K562 (cell line): ENCODE data around the gene U2AF1L4. TPM values are rescaled to one million over a fixed set of nuclear protein-coding genes. Genes with fewer than 3 reads are reported as not detected.

ENCODE experiments used
- ARID2 ChIP-seq: fragments of 450-650 bp; IDR thresholded peaks from 2 replicates; pipeline ENCODE4 v1.6.1; 2017; ENCODE audit warnings: antibody characterized with exemption, mild to moderate bottlenecking
- BRD4 ChIP-seq: fragments of 200-600 bp; sonication (generic); IDR thresholded peaks from 2 replicates; pipeline ENCODE4 v1.6.1; 2017; ENCODE audit warnings: inconsistent platforms
- CREBBP ChIP-seq: IDR thresholded peaks from one replicate; pipeline ENCODE4 v1.6.1; 2012; ENCODE audit warnings: low read depth, mild to moderate bottlenecking, control low read depth, inconsistent platforms, low read length
- DNMT1 ChIP-seq: fragments of 450-650 bp; IDR thresholded peaks from 2 replicates; pipeline ENCODE4 v1.6.1; 2016; ENCODE audit warnings: antibody characterized with exemption, mild to moderate bottlenecking
- KDM5B ChIP-seq: fragments of 200-600 bp; sonication (generic); IDR thresholded peaks from 2 replicates; pipeline ENCODE4 v1.6.1; 2012; ENCODE audit warnings: low read depth, mild to moderate bottlenecking, moderate library complexity, low read length, control low read depth, inconsistent platforms; ENCODE audit not compliant: insufficient replicate concordance
- MAFF ChIP-seq: IDR thresholded peaks from 2 replicates; pipeline ENCODE4 v1.6.1; 2012; ENCODE audit warnings: low read length, improper control_type of control experiment
- NFIX ChIP-seq: fragments of 250-450 bp; sonication (Bioruptor Pico); IDR thresholded peaks from 2 replicates; pipeline ENCODE4 v1.4.0; 2020; ENCODE audit warnings: low read depth, mild to moderate bottlenecking, moderate library complexity
- POLR2G ChIP-seq: fragments of 200-400 bp; formaldehyde crosslinking; IDR thresholded peaks from 2 replicates; pipeline ENCODE4 v1.6.1; 2017; ENCODE audit warnings: low read depth, mild to moderate bottlenecking, antibody characterized with exemption, low read length, moderate library complexity
- polyA plus RNA-seq, 8 experiments: library from polyadenylated mRNA; depleted of rRNA in 4 of 8; stranded (reverse) in 5 of 8; unstranded in 3 of 8; fragments of >200 nt; fragmentation: Nextera tagmentation in 2 of 8; fragmentation: Illumina TruSeq in 1 of 8; extraction: Ambion mirVana in 2 of 8; extraction: Trizol in 1 of 8; gene quantifications; 2 replicates each; pipeline versions ENCODE4 v1.2.1 to v1.2.3, GENCODE V29; 2011 to 2014; ENCODE audit warnings: inconsistent platforms in 1 of 8, missing spikeins in 1 of 8
- total RNA-seq, 7 experiments: library from RNA; depleted of rRNA in 6 of 7; stranded (reverse); fragments of >200 nt in 6 of 7; fragmentation: Illumina TruSeq in 2 of 7; extraction: Trizol in 2 of 7; gene quantifications; 2 replicates each; pipeline versions ENCODE4 v1.2.1 to v1.2.3, GENCODE V29; 2011 to 2021; ENCODE audit warnings: low replicate concordance in 1 of 7
- TF ChIP-seq, protein P1 (sequence below), 2 experiments: fragments of 450-650 bp; IDR thresholded peaks; 2 replicates each; pipeline ENCODE4 v1.6.1; 2016
- TF ChIP-seq, protein P2 (sequence below): sonication (generic); formaldehyde crosslinking; IDR thresholded peaks from 2 replicates; pipeline ENCODE4 v1.8.0; 2022; ENCODE audit warnings: mild to moderate bottlenecking, low read depth, missing genetic modification reagents
- TF ChIP-seq, protein P3 (sequence below): fragments of 450-650 bp; IDR thresholded peaks from 2 replicates; pipeline ENCODE4 v1.6.1; 2016; ENCODE audit warnings: low read depth
- TF ChIP-seq, protein P4 (sequence below), 2 experiments: fragments of 450-650 bp in 1 of 2; IDR thresholded peaks; 2 replicates each; pipeline ENCODE4 v1.6.1; 2011 to 2017; ENCODE audit warnings: low read depth in 2 of 2, antibody characterized with exemption in 1 of 2, borderline replicate concordance in 1 of 2, low read length in 1 of 2, mild to moderate bottlenecking in 1 of 2, mixed read lengths in 1 of 2; ENCODE audit not compliant: control insufficient read depth in 1 of 2

Gene U2AF1L4
- total and polyA plus RNA-seq, 9 of the 15 experiments (the other 6 are each of a cell fraction or from before 2014, with no cell fraction given) = 8.4 to 19.5 (median 12.6) TPM

DNA sequence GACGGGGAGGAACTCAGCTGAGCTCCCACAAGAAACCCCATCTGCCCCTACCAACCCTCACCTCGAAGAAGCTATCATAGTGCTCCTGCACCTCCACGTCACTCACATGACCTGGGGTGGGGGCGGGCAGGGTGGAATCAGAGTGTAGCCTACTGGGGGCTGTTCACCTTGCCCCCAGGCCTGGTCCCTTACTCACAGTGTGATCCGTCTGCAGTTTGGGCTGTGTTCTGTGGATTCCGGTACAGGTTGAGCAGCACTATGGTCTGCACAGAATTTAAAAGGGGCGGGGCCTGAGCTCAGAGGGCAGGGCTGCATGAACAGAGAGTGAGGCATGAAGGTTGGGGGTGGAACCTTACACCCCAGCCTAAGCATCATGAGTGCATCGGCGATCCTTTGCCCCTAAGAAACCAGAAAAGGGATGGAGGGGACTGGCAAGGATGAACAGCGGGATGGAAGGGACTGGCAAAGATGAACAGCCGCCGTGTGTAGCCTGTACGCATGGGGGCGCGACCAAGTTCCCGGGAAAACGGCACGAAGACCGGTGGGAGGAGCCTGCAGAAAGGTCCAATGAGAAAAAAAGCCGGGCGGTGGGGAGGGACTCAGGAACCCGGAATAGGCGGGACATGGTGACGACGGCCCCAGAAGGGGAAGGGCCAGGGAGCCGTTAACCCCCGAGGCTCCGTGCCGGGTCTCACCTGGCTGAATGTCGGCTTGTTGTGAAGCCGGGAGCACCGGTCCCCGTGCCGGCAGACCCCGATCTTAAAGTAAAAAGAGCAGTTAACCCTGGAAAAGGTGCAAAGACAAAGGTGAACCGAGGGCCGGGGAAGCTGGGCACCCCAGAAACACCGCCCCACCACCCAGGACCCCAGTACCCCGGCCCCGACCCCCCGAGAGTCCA, 539 bp downstream of the U2AF1L4 start (continued):
- TF ChIP-seq, protein P1, sequence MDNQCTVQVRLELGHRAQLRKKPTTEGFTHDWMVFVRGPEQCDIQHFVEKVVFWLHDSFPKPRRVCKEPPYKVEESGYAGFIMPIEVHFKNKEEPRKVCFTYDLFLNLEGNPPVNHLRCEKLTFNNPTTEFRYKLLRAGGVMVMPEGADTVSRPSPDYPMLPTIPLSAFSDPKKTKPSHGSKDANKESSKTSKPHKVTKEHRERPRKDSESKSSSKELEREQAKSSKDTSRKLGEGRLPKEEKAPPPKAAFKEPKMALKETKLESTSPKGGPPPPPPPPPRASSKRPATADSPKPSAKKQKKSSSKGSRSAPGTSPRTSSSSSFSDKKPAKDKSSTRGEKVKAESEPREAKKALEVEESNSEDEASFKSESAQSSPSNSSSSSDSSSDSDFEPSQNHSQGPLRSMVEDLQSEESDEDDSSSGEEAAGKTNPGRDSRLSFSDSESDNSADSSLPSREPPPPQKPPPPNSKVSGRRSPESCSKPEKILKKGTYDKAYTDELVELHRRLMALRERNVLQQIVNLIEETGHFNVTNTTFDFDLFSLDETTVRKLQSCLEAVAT (IDR thresholded peaks at IDR 0.05) = no peak
- TF ChIP-seq, protein P2, sequence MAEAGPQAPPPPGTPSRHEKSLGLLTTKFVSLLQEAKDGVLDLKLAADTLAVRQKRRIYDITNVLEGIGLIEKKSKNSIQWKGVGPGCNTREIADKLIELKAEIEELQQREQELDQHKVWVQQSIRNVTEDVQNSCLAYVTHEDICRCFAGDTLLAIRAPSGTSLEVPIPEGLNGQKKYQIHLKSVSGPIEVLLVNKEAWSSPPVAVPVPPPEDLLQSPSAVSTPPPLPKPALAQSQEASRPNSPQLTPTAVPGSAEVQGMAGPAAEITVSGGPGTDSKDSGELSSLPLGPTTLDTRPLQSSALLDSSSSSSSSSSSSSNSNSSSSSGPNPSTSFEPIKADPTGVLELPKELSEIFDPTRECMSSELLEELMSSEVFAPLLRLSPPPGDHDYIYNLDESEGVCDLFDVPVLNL (CRISPR knock-in tag) = no peak
- TF ChIP-seq, protein P3, sequence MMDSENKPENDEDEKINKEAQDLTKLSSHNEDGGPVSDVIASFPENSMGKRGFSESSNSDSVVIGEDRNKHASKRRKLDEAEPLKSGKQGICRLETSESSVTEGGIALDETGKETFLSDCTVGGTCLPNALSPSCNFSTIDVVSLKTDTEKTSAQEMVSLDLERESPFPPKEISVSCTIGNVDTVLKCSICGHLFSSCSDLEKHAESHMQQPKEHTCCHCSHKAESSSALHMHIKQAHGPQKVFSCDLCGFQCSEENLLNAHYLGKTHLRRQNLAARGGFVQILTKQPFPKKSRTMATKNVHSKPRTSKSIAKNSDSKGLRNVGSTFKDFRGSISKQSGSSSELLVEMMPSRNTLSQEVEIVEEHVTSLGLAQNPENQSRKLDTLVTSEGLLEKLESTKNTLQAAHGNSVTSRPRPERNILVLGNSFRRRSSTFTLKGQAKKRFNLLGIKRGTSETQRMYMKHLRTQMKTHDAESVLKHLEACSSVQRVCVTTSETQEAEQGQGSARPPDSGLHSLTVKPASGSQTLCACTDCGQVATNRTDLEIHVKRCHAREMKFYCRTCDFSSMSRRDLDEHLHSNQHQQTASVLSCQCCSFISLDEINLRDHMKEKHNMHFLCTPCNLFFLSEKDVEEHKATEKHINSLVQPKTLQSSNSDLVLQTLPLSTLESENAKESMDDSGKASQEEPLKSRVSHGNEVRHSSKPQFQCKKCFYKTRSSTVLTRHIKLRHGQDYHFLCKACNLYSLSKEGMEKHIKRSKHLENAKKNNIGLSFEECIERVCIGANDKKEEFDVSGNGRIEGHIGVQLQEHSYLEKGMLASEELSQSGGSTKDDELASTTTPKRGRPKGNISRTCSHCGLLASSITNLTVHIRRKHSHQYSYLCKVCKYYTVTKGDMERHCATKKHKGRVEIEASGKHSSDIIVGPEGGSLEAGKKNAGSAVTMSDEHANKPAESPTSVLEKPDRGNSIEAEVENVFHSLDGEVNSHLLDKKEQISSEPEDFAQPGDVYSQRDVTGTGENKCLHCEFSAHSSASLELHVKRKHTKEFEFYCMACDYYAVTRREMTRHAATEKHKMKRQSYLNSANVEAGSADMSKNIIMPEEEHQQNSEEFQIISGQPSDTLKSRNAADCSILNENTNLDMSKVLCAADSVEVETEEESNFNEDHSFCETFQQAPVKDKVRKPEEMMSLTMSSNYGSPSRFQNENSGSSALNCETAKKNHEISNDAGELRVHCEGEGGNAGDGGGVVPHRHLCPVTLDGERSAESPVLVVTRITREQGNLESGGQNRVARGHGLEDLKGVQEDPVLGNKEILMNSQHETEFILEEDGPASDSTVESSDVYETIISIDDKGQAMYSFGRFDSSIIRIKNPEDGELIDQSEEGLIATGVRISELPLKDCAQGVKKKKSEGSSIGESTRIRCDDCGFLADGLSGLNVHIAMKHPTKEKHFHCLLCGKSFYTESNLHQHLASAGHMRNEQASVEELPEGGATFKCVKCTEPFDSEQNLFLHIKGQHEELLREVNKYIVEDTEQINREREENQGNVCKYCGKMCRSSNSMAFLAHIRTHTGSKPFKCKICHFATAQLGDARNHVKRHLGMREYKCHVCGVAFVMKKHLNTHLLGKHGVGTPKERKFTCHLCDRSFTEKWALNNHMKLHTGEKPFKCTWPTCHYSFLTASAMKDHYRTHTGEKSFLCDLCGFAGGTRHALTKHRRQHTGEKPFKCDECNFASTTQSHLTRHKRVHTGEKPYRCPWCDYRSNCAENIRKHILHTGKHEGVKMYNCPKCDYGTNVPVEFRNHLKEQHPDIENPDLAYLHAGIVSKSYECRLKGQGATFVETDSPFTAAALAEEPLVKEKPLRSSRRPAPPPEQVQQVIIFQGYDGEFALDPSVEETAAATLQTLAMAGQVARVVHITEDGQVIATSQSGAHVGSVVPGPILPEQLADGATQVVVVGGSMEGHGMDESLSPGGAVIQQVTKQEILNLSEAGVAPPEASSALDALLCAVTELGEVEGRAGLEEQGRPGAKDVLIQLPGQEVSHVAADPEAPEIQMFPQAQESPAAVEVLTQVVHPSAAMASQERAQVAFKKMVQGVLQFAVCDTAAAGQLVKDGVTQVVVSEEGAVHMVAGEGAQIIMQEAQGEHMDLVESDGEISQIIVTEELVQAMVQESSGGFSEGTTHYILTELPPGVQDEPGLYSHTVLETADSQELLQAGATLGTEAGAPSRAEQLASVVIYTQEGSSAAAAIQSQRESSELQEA = no peak
- TF ChIP-seq KDM5B (peak; percentile 62), BRD4 (peak; percentile 39; the same call in 1 of the 2 replicates), POLR2G (peak; percentile 93), CREBBP (no peak), DNMT1 (no peak), ARID2 (no peak), NFIX (no peak), MAFF (no peak)
- TF ChIP-seq, protein P4, sequence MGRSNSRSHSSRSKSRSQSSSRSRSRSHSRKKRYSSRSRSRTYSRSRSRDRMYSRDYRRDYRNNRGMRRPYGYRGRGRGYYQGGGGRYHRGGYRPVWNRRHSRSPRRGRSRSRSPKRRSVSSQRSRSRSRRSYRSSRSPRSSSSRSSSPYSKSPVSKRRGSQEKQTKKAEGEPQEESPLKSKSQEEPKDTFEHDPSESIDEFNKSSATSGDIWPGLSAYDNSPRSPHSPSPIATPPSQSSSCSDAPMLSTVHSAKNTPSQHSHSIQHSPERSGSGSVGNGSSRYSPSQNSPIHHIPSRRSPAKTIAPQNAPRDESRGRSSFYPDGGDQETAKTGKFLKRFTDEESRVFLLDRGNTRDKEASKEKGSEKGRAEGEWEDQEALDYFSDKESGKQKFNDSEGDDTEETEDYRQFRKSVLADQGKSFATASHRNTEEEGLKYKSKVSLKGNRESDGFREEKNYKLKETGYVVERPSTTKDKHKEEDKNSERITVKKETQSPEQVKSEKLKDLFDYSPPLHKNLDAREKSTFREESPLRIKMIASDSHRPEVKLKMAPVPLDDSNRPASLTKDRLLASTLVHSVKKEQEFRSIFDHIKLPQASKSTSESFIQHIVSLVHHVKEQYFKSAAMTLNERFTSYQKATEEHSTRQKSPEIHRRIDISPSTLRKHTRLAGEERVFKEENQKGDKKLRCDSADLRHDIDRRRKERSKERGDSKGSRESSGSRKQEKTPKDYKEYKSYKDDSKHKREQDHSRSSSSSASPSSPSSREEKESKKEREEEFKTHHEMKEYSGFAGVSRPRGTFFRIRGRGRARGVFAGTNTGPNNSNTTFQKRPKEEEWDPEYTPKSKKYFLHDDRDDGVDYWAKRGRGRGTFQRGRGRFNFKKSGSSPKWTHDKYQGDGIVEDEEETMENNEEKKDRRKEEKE (IDR thresholded peaks at IDR 0.05; ENCODE audit: borderline replicate concordance in 1 of 2, control insufficient read depth in 1 of 2, low read depth in 2 of 2, low read length in 1 of 2) = no peak
